ENCODE data around the gene ADCY3.

DNA sequence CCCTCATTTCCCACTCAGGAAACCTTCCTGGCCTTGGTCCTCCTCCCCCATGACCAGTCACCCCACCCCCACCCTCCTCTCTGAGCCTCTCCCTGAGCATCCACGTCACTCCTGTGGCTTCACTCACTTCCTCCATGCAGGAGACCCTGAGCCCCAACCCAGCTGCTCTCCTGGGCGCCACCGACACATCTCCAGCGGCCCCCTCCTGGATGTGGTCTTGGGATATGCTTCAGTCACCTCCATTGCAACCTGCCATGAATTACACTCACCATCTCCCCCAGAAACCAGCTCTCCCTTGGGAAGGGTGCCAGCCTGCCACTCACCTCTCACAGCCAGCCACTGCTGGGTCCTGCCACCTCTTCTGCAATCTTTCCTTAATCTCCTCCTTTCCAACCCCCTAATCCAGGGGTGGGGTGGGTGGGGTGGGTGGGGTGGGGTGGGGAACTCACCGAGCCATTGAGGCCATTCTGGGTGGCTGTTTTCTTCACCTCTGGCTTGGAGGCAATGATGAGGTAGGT, 82.0 kb downstream of the ADCY3 start:
- TF ChIP-seq EZH2 (IDR thresholded peaks at IDR 0.05; ENCODE audit: borderline replicate concordance, low read depth, low read length, severe bottlenecking), result no peak
- TF ChIP-seq, protein P1, sequence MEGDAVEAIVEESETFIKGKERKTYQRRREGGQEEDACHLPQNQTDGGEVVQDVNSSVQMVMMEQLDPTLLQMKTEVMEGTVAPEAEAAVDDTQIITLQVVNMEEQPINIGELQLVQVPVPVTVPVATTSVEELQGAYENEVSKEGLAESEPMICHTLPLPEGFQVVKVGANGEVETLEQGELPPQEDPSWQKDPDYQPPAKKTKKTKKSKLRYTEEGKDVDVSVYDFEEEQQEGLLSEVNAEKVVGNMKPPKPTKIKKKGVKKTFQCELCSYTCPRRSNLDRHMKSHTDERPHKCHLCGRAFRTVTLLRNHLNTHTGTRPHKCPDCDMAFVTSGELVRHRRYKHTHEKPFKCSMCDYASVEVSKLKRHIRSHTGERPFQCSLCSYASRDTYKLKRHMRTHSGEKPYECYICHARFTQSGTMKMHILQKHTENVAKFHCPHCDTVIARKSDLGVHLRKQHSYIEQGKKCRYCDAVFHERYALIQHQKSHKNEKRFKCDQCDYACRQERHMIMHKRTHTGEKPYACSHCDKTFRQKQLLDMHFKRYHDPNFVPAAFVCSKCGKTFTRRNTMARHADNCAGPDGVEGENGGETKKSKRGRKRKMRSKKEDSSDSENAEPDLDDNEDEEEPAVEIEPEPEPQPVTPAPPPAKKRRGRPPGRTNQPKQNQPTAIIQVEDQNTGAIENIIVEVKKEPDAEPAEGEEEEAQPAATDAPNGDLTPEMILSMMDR (IDR thresholded peaks at IDR 0.05; ENCODE audit: borderline replicate concordance, extremely low read depth, low read length, poor library complexity, severe bottlenecking), result no peak

Data from DND-41 (cell line).